Iris pigment epithelial cell (primary cell): Measurements from ENCODE around the gene VPS13A.

Experiments
- DNase-seq: peaks from one replicate; pipeline ENCODE4 v3.0.0-alpha.2; 2011; ENCODE audit warnings: low read depth

VPS13A gene

GRCh38 chr9:77457916-77458592 lies 280.7 kb downstream of the VPS13A start:
- DNase-seq: peak; percentile 69

- DNase-seq: no peak
Observed at GRCh38 chr9:77460938-77461337, 283.6 kb downstream of the VPS13A start.

GRCh38 chr9:77462066-77462465 lies 284.7 kb downstream of the VPS13A start:
- no peak for DNase-seq

DNA sequence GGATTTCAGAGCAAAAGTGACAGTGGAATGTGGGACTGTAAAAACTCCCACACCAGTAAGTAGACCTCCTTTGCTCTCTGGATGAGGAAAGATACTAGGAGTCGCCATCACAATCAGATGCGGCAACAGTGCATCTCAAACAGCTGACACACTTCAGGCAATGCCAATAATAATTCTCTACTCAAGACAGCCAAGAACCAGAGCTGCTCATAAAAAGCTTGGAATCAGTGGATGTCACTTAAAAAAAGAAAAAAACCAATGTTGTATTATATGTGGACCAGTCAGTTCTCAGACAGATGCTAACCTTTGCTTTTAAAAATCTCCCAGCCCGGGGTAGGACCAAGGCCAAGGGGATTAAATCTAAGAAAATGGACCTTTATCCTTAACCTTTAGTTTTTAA lies 285.8 kb downstream of the VPS13A start:
- DNase-seq: no peak

DNA sequence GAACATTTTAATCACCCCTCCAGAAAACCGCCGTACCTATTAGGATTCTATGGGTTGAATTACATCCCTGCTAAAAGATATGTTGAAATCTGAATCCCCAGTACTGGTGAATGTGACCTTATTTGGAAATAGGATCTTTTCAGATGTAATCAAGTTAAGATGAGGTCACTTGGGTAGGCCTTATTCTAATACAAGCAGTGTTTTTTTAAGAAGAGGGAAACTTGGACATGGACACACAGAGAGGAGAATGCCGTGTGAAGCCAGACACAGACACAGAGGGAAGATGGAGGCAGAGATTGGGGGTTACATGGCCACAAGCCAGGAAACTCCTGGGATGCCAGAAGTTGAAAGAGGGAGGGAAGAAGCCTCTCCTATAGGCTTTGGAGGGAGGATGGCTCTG lies 287.3 kb downstream of the VPS13A start:
- peak; percentile 82 for DNase-seq

- DNase-seq: peak; percentile 28
Observed at GRCh38 chr9:77469515-77470231, 292.3 kb downstream of the VPS13A start.
